HG03045 (cell line): ENCODE results near the gene KRT7.
A peak's percentile ranks its signal among the peaks of the same experiment; 100 is the strongest.
"Not testable (repeated sequence)": the region's sequence is repeated elsewhere in the genome, so short reads cannot be mapped to it uniquely, and the experiment has no call there.

Experiments used
- ATAC-seq: cut with Tn5 transposase; IDR thresholded peaks from one replicate; pipeline ENCODE4 v1.9.1; 2021; ENCODE audit warnings: mild to moderate bottlenecking, moderate library complexity; ENCODE audit not compliant: unreplicated experiment

KRT7 gene

GRCh38 chr12:52243259-52243855 is 10.3 kb downstream of the KRT7 start:
- ATAC-seq, result no peak

- ATAC-seq, result peak; percentile 88
These were observed 11.0 kb downstream of the KRT7 start for GRCh38 chr12:52243856-52244614.

GRCh38 chr12:52244615-52244994 is 11.6 kb downstream of the KRT7 start:
- ATAC-seq, result no peak

- no peak for ATAC-seq
These were observed 12.4 kb downstream of the KRT7 start for GRCh38 chr12:52245259-52245961.

- no peak for ATAC-seq
These were observed 13.0 kb downstream of the KRT7 start for GRCh38 chr12:52245962-52246569.

GRCh38 chr12:52246720-52247621 is 13.9 kb downstream of the KRT7 start:
- no peak for ATAC-seq

- no peak for ATAC-seq
These were observed 14.8 kb downstream of the KRT7 start for GRCh38 chr12:52247622-52248540.

GRCh38 chr12:52248541-52249461 is 15.8 kb downstream of the KRT7 start:
- no peak for ATAC-seq

- ATAC-seq, result no peak
These were observed 16.5 kb downstream of the KRT7 start for GRCh38 chr12:52249511-52250047.

- ATAC-seq, result no peak
These were observed 17.3 kb downstream of the KRT7 start for GRCh38 chr12:52250048-52250990.

GRCh38 chr12:52251367-52252051 is 18.5 kb downstream of the KRT7 start:
- ATAC-seq, result no peak

- not testable (repeated sequence) for ATAC-seq
These were observed 19.2 kb downstream of the KRT7 start for GRCh38 chr12:52252175-52252615.

- ATAC-seq, result no peak
These were observed 19.8 kb downstream of the KRT7 start for GRCh38 chr12:52252728-52253343.

GRCh38 chr12:52253391-52254179 is 20.5 kb downstream of the KRT7 start:
- ATAC-seq, result no peak
